HFFc6 (cell line): ENCODE results near the gene FAM89A. TPM values are rescaled to one million over a fixed set of nuclear protein-coding genes. Genes with fewer than 3 reads are reported as not detected.
A peak's percentile ranks its signal among the peaks of the same experiment; 100 is the strongest.

ENCODE experiments used
- DNase-seq: peaks from one replicate; pipeline ENCODE4 v3.0.0-alpha.2; 2018
- H3K27ac Mint-ChIP-seq: 2 replicates; pipeline ENCODE4 v1.8.0; 2020; ENCODE audit warnings: mild to moderate bottlenecking, mixed read lengths
- H3K27me3 Mint-ChIP-seq: 2 replicates; pipeline ENCODE4 v1.8.0; 2021; ENCODE audit warnings: mild to moderate bottlenecking, moderate library complexity, mixed read lengths; ENCODE audit not compliant: insufficient read depth
- H3K36me3 Mint-ChIP-seq: 2 replicates; pipeline ENCODE4 v1.8.0; 2021; ENCODE audit warnings: low read depth, mixed read lengths
- H3K4me1 Mint-ChIP-seq: 2 replicates; pipeline ENCODE4 v1.8.0; 2020; ENCODE audit warnings: low read depth, mixed read lengths
- H3K4me3 Mint-ChIP-seq: 2 replicates; pipeline ENCODE4 v1.8.0; 2020; ENCODE audit warnings: mild to moderate bottlenecking, moderate library complexity, mixed read lengths
- H3K9me3 Mint-ChIP-seq: 2 replicates; pipeline ENCODE4 v1.8.0; 2020; ENCODE audit warnings: mild to moderate bottlenecking, mixed read lengths
- total RNA-seq, 6 experiments: library from RNA; stranded (reverse); fragmentation: NEBNext Ultra II Directional; extraction: Animal tissue kit (Norgen Biotek cat#: 25700); gene quantifications; 2 replicates in 1 of 6; 3 replicates in 5 of 6; pipeline ENCODE4 v1.2.3, GENCODE V29; 2021
- TF ChIP-seq, protein P1 (sequence below): fragments of 200-600 bp; sonication (generic); IDR thresholded peaks from 2 replicates; pipeline ENCODE4 v1.5.0; 2021; ENCODE audit warnings: antibody characterized with exemption, mild to moderate bottlenecking

The FAM89A gene
- total RNA-seq, 6 experiments from 2014 or later = 2.4 to 3.7 (median 2.9) TPM

DNA sequence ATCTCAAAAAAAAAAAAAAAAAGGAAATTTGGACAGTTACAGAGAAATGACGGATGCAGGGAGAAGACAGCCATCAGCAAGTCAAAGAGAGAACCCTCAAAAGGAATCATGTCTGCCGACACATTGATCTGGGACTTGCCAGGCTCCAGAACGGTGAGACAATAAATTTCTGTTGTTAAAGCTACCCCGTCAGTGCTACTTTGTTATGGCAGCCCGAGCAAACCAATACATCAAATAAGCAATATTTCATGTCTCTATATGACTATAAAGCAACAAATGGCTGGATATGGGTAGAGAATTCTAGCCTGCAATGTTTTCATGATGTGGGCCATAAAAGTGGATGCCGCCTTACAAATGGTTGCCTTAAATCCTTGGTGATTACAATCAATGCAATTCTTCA lies 23.3 kb upstream of the FAM89A start:
- TF ChIP-seq, protein P1, sequence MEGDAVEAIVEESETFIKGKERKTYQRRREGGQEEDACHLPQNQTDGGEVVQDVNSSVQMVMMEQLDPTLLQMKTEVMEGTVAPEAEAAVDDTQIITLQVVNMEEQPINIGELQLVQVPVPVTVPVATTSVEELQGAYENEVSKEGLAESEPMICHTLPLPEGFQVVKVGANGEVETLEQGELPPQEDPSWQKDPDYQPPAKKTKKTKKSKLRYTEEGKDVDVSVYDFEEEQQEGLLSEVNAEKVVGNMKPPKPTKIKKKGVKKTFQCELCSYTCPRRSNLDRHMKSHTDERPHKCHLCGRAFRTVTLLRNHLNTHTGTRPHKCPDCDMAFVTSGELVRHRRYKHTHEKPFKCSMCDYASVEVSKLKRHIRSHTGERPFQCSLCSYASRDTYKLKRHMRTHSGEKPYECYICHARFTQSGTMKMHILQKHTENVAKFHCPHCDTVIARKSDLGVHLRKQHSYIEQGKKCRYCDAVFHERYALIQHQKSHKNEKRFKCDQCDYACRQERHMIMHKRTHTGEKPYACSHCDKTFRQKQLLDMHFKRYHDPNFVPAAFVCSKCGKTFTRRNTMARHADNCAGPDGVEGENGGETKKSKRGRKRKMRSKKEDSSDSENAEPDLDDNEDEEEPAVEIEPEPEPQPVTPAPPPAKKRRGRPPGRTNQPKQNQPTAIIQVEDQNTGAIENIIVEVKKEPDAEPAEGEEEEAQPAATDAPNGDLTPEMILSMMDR = no peak
- Mint-ChIP-seq H3K4me1 (peaks cover 8% of the 10 kb centered on the region), H3K9me3 (no peaks in the 10 kb centered on the region), H3K27ac (no peak overlapping the region), H3K27me3 (peaks cover 2% of the 10 kb centered on the region), H3K4me3 (no peak overlapping the region), H3K36me3 (no peaks in the 10 kb centered on the region)
- DNase-seq = no peak

DNA sequence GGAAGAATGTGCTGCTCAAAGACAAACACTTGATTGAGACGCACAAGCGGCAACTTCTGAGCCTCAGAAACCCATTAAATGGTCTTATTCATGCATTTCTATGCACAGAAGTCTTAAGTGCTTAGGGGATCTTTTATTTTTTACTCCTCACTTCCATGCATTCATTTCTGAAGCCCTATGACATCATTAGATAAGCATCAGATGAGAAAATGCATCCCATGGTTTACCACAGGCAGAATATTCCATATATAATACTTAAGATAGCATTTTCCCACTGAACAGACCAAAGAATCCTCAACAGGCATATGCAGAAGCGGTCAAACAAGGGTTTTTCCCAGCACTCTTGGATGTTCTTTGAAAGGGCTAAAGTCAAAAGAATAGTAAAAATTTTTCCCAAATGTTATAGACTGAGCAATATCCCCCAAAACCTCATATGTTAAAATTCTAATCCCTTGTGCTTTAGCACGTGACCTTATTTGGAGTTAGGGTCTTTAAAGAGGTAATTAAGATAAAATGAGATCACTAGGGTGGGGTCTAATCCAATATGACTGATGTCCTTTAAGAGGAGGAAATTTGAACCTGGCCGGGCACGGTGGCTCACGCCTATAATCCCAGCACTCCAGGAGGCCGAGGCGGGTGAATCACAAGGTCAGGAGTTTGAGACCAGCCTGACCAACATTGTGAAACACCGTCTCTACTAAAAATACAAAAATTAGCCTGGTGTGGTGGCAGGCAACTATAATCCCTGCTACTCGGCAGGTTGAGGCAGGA lies 22.6 kb upstream of the FAM89A start:
- peaks cover 8% of the 10 kb centered on the region for H3K4me1 Mint-ChIP-seq
- TF ChIP-seq, protein P1 = no peak
- DNase-seq = peak; percentile 1
- no peak overlapping the region for H3K4me3 Mint-ChIP-seq
- no peaks in the 10 kb centered on the region for H3K36me3 Mint-ChIP-seq
- peaks cover 4% of the 10 kb centered on the region for H3K27me3 Mint-ChIP-seq
- H3K9me3 Mint-ChIP-seq = no peaks in the 10 kb centered on the region
- no peak overlapping the region for H3K27ac Mint-ChIP-seq

DNA sequence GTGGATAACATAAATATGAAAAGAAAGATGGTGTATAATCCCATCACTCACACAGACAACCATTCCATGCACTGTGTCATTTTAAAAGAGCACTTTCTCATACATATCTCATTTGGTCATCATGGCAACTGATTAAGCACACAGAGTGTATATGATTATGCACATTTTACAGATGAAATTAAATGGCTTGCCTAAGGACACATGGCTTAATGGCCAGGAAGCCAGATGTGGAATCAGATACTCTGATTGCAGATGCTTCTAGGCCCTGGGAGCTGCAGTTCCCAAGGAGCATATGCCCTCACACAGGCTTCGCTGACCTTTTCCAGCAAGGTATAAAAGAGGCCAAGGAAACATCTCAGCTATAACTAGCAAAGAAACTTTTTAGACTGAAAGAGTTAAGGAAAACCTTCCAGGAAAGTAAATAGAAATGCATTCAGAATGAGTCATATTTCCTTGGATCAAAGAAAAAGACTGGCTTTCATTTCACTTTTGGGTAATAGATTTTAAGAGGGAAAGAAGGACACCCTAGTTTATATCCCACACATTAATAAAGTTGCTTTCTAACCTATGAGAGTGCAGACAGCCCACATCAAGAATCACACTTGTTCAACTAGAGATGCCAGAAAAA lies 19.6 kb upstream of the FAM89A start:
- TF ChIP-seq, protein P1 = no peak
- H3K27me3 Mint-ChIP-seq = peaks cover 7% of the 10 kb centered on the region; the same call in 1 of the 2 replicates
- no peaks in the 10 kb centered on the region for H3K36me3 Mint-ChIP-seq
- H3K9me3 Mint-ChIP-seq = no peaks in the 10 kb centered on the region; the same call in 1 of the 2 replicates
- no peak for DNase-seq
- no peak overlapping the region for H3K4me3 Mint-ChIP-seq
- H3K4me1 Mint-ChIP-seq = peaks cover 8% of the 10 kb centered on the region
- no peak overlapping the region for H3K27ac Mint-ChIP-seq

DNA sequence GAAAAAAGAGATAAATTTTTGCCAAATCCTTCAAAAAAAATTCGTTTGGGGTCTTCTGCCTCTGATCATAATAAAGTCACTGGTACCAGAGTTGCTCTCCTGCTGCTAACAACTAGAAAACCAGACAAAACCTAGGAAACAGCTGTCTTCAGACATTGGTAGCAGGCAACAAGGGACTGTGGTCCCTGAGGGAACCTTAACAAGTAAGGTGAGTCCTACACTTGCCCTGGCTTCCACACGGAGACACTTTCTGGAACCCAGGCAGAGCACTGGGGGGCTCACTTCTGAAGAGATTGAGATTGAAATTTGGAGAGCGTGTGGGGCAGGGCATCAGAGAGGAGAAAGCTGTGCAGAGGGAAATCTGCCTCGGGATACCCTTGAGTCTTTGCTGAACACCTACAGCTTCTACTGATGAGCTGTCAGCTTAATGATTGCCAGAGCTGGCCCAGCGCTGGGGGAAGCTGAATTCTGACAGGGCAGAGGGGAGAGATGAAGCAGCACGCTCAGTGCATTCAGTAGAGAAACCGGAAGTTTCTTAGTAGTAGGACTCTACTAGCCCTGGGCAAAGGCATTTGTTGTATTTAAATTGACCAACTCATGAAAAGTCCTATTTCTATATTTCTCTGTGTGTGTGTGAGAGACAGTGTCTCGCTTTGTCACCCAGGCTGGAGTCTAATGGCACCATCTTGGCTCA lies 18.5 kb upstream of the FAM89A start:
- TF ChIP-seq, protein P1 = no peak
- H3K9me3 Mint-ChIP-seq = no peaks in the 10 kb centered on the region; the same call in 1 of the 2 replicates
- H3K27ac Mint-ChIP-seq = no peak overlapping the region
- H3K4me3 Mint-ChIP-seq = no peak overlapping the region
- H3K36me3 Mint-ChIP-seq = no peaks in the 10 kb centered on the region
- peaks cover 7% of the 10 kb centered on the region; the same call in 1 of the 2 replicates for H3K27me3 Mint-ChIP-seq
- peaks cover 14% of the 10 kb centered on the region for H3K4me1 Mint-ChIP-seq
- DNase-seq = no peak

DNA sequence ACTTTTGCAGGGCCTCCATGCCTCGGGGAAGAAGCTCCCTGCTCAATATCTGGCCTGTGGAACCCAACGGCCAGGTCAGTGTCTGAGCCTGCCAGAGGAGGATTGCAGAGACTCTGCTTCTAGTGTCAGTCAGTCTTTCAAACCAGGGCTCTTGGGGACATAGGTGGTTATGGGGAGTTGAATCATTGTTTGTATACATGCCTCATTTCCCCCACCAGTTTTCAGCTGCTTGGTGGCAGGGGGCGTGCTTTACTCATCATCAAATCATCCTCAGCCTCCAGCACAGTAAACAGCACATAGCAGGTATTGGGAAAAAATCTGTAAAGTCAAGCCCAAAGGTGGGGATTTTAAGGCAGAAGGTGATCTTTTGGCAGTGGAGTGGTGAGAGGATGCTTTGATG lies 17.4 kb upstream of the FAM89A start:
- Mint-ChIP-seq H3K27ac (no peak overlapping the region), H3K27me3 (peaks cover 5% of the 10 kb centered on the region; the same call in 1 of the 2 replicates), H3K4me1 (peaks cover 25% of the 10 kb centered on the region), H3K9me3 (no peaks in the 10 kb centered on the region; the same call in 1 of the 2 replicates), H3K36me3 (no peaks in the 10 kb centered on the region), H3K4me3 (no peak overlapping the region)
- DNase-seq = no peak
- TF ChIP-seq, protein P1 = no peak
